OCI-LY1 (cell line): ENCODE data around the gene TES.

Experiments
- H2AFZ ChIP-seq: fragments of 200-600 bp; sonication (generic), shearing (Covaris generic); 2 replicates; pipeline ENCODE4 v1.6.0; 2014; ENCODE audit warnings: antibody characterized with exemption, mild to moderate bottlenecking, low read length
- H3F3A ChIP-seq: fragments of 200-600 bp; sonication (generic), shearing (Covaris generic); 2 replicates; pipeline ENCODE4 v1.6.0; 2014; ENCODE audit warnings: mild to moderate bottlenecking, antibody characterized with exemption, low read length, moderate library complexity; ENCODE audit not compliant: insufficient read depth
- H3K27ac ChIP-seq: fragments of 200-600 bp; sonication (generic); 2 replicates; pipeline ENCODE4 v1.5.1; 2014; ENCODE audit warnings: low read length, mixed run types, mild to moderate bottlenecking, low read depth; ENCODE audit not compliant: poor library complexity, severe bottlenecking
- H3K27me3 ChIP-seq: fragments of 200-600 bp; sonication (generic); 2 replicates; pipeline ENCODE4 v1.6.0; 2014; ENCODE audit warnings: antibody characterized with exemption, mild to moderate bottlenecking, low read length, moderate library complexity; ENCODE audit not compliant: insufficient read depth
- H3K36me3 ChIP-seq: fragments of 200-600 bp; sonication (generic); 2 replicates; pipeline ENCODE4 v1.6.1; 2014; ENCODE audit warnings: mild to moderate bottlenecking, antibody characterized with exemption, low read length, moderate library complexity, mixed read lengths; ENCODE audit not compliant: insufficient read depth
- H3K4me1 ChIP-seq: fragments of 200-600 bp; sonication (generic); 2 replicates; pipeline ENCODE4 v1.5.1; 2014; ENCODE audit warnings: mild to moderate bottlenecking, low read length, moderate library complexity; ENCODE audit not compliant: insufficient read depth, severe bottlenecking
- H3K4me2 ChIP-seq: fragments of 200-600 bp; sonication (generic), shearing (Covaris generic); 2 replicates; pipeline ENCODE4 v1.6.1; 2014; ENCODE audit warnings: low read length
- H3K4me3 ChIP-seq: fragments of 200-600 bp; sonication (generic); 2 replicates; pipeline ENCODE4 v1.5.1; 2014; ENCODE audit warnings: low read length, low read depth, mild to moderate bottlenecking, mixed read lengths; ENCODE audit not compliant: poor library complexity, severe bottlenecking
- H3K79me2 ChIP-seq: fragments of 200-600 bp; shearing (Covaris generic); 2 replicates; pipeline ENCODE4 v1.6.1; 2016; ENCODE audit warnings: mixed run types, low read length, mixed read lengths; ENCODE audit not compliant: insufficient read depth
- H3K9ac ChIP-seq: fragments of 200-600 bp; sonication (generic), shearing (Covaris generic); 2 replicates; pipeline ENCODE4 v1.6.1; 2014; ENCODE audit warnings: mild to moderate bottlenecking, low read length, mixed read lengths
- H3K9me2 ChIP-seq: fragments of 200-600 bp; sonication (generic), shearing (Covaris generic); 2 replicates; pipeline ENCODE4 v1.6.1; 2014; ENCODE audit warnings: low read depth, mild to moderate bottlenecking, low read length, mixed read lengths
- H3K9me3 ChIP-seq: fragments of 200-600 bp; shearing (Covaris generic); 2 replicates; pipeline ENCODE4 v1.6.1; 2014; ENCODE audit warnings: low read length, mixed read lengths
- H4K20me1 ChIP-seq: fragments of 200-600 bp; sonication (generic), shearing (Covaris generic); 2 replicates; pipeline ENCODE4 v1.6.0; 2016; ENCODE audit warnings: mild to moderate bottlenecking, low read length; ENCODE audit not compliant: insufficient read depth
- EZH2 ChIP-seq: fragments of 200-600 bp; sonication (generic), shearing (Covaris generic); IDR thresholded peaks from 2 replicates; pipeline ENCODE4 v1.8.0; 2017; ENCODE audit warnings: borderline replicate concordance, mixed run types, mild to moderate bottlenecking, antibody characterized with exemption, low read length, moderate library complexity, mixed read lengths
- TF ChIP-seq, protein P1 (sequence below): fragments of 200-600 bp; sonication (generic), shearing (Covaris generic); IDR thresholded peaks from 2 replicates; pipeline ENCODE4 v1.5.1; 2017; ENCODE audit warnings: mild to moderate bottlenecking, antibody characterized with exemption, low read length, moderate library complexity, mixed read lengths

TES gene

DNA sequence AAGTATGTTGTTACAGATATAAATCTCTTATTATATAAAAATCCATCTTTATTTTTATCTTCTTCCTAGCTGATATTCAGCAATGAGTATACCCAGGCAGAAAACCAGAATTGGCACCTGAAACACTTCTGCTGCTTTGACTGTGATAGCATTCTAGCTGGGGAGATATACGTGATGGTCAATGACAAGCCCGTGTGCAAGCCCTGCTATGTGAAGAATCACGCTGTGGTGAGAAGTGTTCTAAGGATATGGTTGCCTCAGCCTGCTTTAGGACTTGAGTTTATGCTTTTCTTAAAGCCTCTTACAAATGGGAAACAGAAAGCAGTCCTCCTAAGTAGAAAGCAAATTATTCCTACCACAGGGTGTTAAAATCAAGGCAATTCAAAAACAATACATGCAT lies 41.9 kb downstream of the TES start:
- Histone ChIP-seq H4K20me1 (no peaks in the 10 kb centered on the region), H3K9ac (no peak overlapping the region), H3K4me2 (no peak overlapping the region), H3K79me2 (no peaks in the 10 kb centered on the region), H3K36me3 (peaks cover 85% of the 10 kb centered on the region), H3K4me3 (no peak overlapping the region), H3F3A (no peaks in the 10 kb centered on the region), H2AFZ (no peak overlapping the region), H3K27me3 (no peaks in the 10 kb centered on the region), H3K4me1 (no peaks in the 10 kb centered on the region), H3K9me3 (no peaks in the 10 kb centered on the region), H3K9me2 (no peaks in the 10 kb centered on the region), H3K27ac (no peak overlapping the region)
- no peak for TF ChIP-seq EZH2
- TF ChIP-seq, protein P1, sequence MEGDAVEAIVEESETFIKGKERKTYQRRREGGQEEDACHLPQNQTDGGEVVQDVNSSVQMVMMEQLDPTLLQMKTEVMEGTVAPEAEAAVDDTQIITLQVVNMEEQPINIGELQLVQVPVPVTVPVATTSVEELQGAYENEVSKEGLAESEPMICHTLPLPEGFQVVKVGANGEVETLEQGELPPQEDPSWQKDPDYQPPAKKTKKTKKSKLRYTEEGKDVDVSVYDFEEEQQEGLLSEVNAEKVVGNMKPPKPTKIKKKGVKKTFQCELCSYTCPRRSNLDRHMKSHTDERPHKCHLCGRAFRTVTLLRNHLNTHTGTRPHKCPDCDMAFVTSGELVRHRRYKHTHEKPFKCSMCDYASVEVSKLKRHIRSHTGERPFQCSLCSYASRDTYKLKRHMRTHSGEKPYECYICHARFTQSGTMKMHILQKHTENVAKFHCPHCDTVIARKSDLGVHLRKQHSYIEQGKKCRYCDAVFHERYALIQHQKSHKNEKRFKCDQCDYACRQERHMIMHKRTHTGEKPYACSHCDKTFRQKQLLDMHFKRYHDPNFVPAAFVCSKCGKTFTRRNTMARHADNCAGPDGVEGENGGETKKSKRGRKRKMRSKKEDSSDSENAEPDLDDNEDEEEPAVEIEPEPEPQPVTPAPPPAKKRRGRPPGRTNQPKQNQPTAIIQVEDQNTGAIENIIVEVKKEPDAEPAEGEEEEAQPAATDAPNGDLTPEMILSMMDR = no peak

DNA sequence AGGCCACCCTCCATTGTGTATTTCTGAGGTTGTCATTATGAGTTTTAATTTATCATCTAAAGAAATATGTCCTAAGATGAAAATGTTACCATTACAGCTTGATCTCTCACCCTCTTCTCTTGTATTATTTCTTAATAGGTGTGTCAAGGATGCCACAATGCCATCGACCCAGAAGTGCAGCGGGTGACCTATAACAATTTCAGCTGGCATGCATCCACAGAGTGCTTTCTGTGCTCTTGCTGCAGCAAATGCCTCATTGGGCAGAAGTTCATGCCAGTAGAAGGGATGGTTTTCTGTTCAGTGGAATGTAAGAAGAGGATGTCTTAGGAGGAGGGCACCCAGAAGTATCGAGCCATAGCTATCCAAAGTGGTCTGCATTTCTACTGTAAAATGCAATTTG lies 46.8 kb downstream of the TES start:
- peaks cover 55% of the 10 kb centered on the region for H3K36me3 ChIP-seq
- TF ChIP-seq, protein P1 = no peak
- TF ChIP-seq EZH2 = no peak

DNA sequence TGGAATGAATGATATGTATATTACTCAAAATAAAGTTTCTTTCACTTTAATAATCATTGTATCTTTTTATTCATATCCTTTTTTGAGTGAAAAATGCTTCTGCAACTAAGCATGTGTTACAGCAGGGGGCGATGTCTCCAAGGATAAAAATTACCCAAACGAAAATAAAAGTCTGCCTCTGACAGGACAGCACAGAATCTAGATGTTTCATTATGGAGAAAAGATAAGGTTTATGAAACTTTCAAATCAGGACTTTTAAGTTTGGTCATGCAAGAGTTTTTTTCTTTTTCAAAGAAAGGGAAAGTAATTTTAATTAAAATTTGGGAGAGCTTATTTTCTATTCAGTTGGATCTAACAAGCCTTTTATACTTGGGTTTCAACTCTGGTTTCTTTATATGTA lies 48.4 kb downstream of the TES start:
- no peaks in the 10 kb centered on the region for H3K4me1 ChIP-seq
- H3K9me3 ChIP-seq = no peaks in the 10 kb centered on the region
- no peaks in the 10 kb centered on the region for H3K79me2 ChIP-seq
- no peaks in the 10 kb centered on the region for H3K27me3 ChIP-seq
- no peak overlapping the region for H3K4me3 ChIP-seq
- no peak overlapping the region for H3K27ac ChIP-seq
- no peaks in the 10 kb centered on the region for H4K20me1 ChIP-seq
- H3F3A ChIP-seq = no peaks in the 10 kb centered on the region
- H2AFZ ChIP-seq = no peak overlapping the region
- H3K9ac ChIP-seq = no peak overlapping the region
- no peaks in the 10 kb centered on the region for H3K9me2 ChIP-seq
- H3K36me3 ChIP-seq = peaks cover 40% of the 10 kb centered on the region
- H3K4me2 ChIP-seq = no peak overlapping the region
- TF ChIP-seq EZH2 = no peak
- TF ChIP-seq, protein P1 = peak; percentile 99

More for the DNA sequence above, 46.8 kb downstream of the TES start:
- Histone ChIP-seq H3K27me3 (no peaks in the 10 kb centered on the region), H4K20me1 (no peaks in the 10 kb centered on the region), H3K27ac (no peak overlapping the region), H3K79me2 (no peaks in the 10 kb centered on the region), H3K9me2 (no peaks in the 10 kb centered on the region), H3F3A (no peaks in the 10 kb centered on the region), H3K4me2 (no peak overlapping the region), H2AFZ (no peak overlapping the region), H3K9me3 (no peaks in the 10 kb centered on the region), H3K4me1 (no peaks in the 10 kb centered on the region), H3K4me3 (no peak overlapping the region), H3K9ac (no peak overlapping the region)
